Natural killer cell treated with Interleukin-12 subunit alpha and Interleukin-12 subunit beta and Interleukin-15 and Interleukin-18, amount 100 ng/mL, for 72 hours (primary cell): ENCODE results near the gene UNC93B1. TPM values are rescaled to one million over a fixed set of nuclear protein-coding genes. Genes with fewer than 3 reads are reported as not detected.
"Not testable (repeated sequence)": the region's sequence is repeated elsewhere in the genome, so short reads cannot be mapped to it uniquely, and the experiment has no call there.

Experiments
- ATAC-seq, 2 donors: fragments of 150-1000 bp; cut with Tn5 transposase in 1 of 2; sonication (Bioruptor Pico), chemical (Tn5 transposase) in 1 of 2; 2 replicates each; pipeline ENCODE4 v1.10.0; 2021
- DNase-seq: peaks from one replicate; pipeline ENCODE4 v3.0.0; 2022; ENCODE audit warnings: low spot score
- H3K27ac Mint-ChIP-seq, 2 donors: 1 replicate in 1 of 2; 2 replicates in 1 of 2; pipeline ENCODE4 v1.8.0; 2022; ENCODE audit warnings: mixed read lengths in 2 of 2, mild to moderate bottlenecking in 1 of 2, moderate library complexity in 1 of 2
- H3K27me3 Mint-ChIP-seq, 2 donors: 1 replicate in 1 of 2; 2 replicates in 1 of 2; pipeline ENCODE4 v1.8.0; 2022; ENCODE audit warnings: mixed read lengths in 2 of 2
- H3K36me3 Mint-ChIP-seq: one replicate; pipeline ENCODE4 v1.8.0; 2022; ENCODE audit warnings: mixed read lengths
- H3K4me1 Mint-ChIP-seq, 2 donors: 1 replicate in 1 of 2; 2 replicates in 1 of 2; pipeline ENCODE4 v1.8.0; 2022; ENCODE audit warnings: low read depth in 2 of 2, mixed read lengths in 2 of 2, mild to moderate bottlenecking in 1 of 2
- H3K4me3 Mint-ChIP-seq: one replicate; pipeline ENCODE4 v1.8.0; 2022; ENCODE audit warnings: mixed read lengths
- H3K9me3 Mint-ChIP-seq: 2 replicates; pipeline ENCODE4 v1.8.0; 2022; ENCODE audit warnings: mixed read lengths
- total RNA-seq, 2 donors: library from RNA; stranded (reverse); gene quantifications; one replicate each; pipeline ENCODE4 v1.2.3, GENCODE V29; 2022

Gene UNC93B1
- total RNA-seq, 2 donors from 2014 or later, result 13.5 to 13.6 TPM

- H3K36me3 Mint-ChIP-seq, result no peaks in the 10 kb centered on the region
- ATAC-seq (no peak), DNase-seq (no peak)
- no peaks in the 10 kb centered on the region for H3K9me3 Mint-ChIP-seq
- H3K4me1 Mint-ChIP-seq, result peaks cover 18 to 20% of the 10 kb centered on the region in 2 donors
- H3K27me3 Mint-ChIP-seq, result no peaks in the 10 kb centered on the region
- H3K27ac Mint-ChIP-seq, result peak overlapping the region in 1 of 2 donors; percentile 61
- H3K4me3 Mint-ChIP-seq, result peak overlapping the region; percentile 75
Measured at GRCh38 chr11:68002575-68002937, 1.3 kb downstream of the UNC93B1 start.

DNA sequence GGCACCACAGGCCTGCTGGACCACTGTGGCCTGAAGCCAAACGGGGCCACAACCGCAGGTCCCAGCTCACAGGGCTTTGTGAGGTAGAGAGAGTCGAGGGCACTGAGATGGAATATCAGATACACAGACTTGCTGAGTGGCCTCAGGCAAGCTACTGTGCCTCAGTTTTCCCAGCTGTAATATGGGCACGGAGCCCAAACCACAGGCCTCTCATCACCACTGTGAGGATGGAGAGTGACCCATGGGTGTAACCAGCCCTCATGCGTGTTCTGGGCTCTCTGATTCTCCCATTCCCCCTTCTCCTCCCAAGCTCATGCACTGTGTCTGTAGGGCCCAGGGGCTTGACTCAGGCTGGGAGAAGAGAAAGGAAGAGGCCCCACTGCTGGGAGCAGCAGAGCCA lies 4.2 kb downstream of the UNC93B1 start:
- DNase-seq, result no peak
- Mint-ChIP-seq H3K4me1 (peaks cover 24 to 25% of the 10 kb centered on the region in 2 donors), H3K27me3 (no peaks in the 10 kb centered on the region)

DNA sequence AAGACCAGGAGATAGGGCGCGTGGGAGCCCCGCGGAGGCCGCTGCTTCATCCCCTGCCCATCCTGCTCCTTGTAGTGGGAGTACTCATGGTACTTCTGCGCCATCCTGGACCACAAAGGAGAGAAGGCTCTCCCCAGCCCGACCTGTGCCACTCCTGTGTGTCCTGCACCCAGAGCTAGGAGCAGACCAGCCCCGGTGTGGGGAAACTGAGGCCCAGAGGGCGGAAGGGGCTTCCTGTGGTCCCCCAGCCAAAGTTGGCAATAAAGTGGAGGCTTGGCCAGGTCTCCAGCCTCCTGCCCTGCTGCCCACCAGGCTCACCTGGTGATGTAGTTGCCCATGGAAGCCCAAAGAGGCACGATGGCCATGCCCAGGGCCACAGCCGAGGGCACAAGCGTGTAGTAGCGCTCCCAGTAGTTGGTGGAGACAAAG lies 4.7 kb downstream of the UNC93B1 start:
- H3K9me3 Mint-ChIP-seq, result peaks cover 4% of the 10 kb centered on the region
- no peaks in the 10 kb centered on the region for H3K27me3 Mint-ChIP-seq
- no peak for ATAC-seq
- no peak overlapping the region for H3K27ac Mint-ChIP-seq
- DNase-seq, result no peak
- H3K4me1 Mint-ChIP-seq, result peaks cover 22 to 24% of the 10 kb centered on the region in 2 donors
- H3K4me3 Mint-ChIP-seq, result no peak overlapping the region
- no peaks in the 10 kb centered on the region for H3K36me3 Mint-ChIP-seq

More for the DNA sequence above, 4.2 kb downstream of the UNC93B1 start:
- no peak overlapping the region for H3K4me3 Mint-ChIP-seq
- H3K27ac Mint-ChIP-seq, result no peak overlapping the region
- peaks cover 4% of the 10 kb centered on the region for H3K9me3 Mint-ChIP-seq
- no peak for ATAC-seq
- H3K36me3 Mint-ChIP-seq, result no peaks in the 10 kb centered on the region

GRCh38 chr11:67998150-67999045 lies 5.5 kb downstream of the UNC93B1 start:
- DNase-seq, result no peak
- peak overlapping the region in 1 of 2 donors; percentile 25 for H3K27ac Mint-ChIP-seq
- ATAC-seq, result peak; percentile 16 to 24
- H3K4me3 Mint-ChIP-seq, result no peak overlapping the region
- H3K36me3 Mint-ChIP-seq, result no peaks in the 10 kb centered on the region
- no peaks in the 10 kb centered on the region for H3K27me3 Mint-ChIP-seq
- H3K4me1 Mint-ChIP-seq, result peaks cover 22 to 26% of the 10 kb centered on the region in 2 donors
- H3K9me3 Mint-ChIP-seq, result peaks cover 4% of the 10 kb centered on the region

GRCh38 chr11:67997475-67997921 lies 6.4 kb downstream of the UNC93B1 start:
- H3K4me1 Mint-ChIP-seq, result peaks cover 18 to 23% of the 10 kb centered on the region in 2 donors
- H3K27ac Mint-ChIP-seq, result peak overlapping the region in 1 of 2 donors; percentile 29

GRCh38 chr11:67996622-67997474 lies 7.0 kb downstream of the UNC93B1 start:
- no peaks in the 10 kb centered on the region for H3K27me3 Mint-ChIP-seq
- H3K27ac Mint-ChIP-seq, result peak overlapping the region in 1 of 2 donors; percentile 29
- no peak for DNase-seq

More at GRCh38 chr11:67997475-67997921, 6.4 kb downstream of the UNC93B1 start:
- Mint-ChIP-seq H3K27me3 (no peaks in the 10 kb centered on the region), H3K36me3 (no peaks in the 10 kb centered on the region), H3K9me3 (peaks cover 4% of the 10 kb centered on the region), H3K4me3 (peak overlapping the region; percentile 12)
- ATAC-seq (peak; percentile 20 to 31), DNase-seq (no peak)

DNA sequence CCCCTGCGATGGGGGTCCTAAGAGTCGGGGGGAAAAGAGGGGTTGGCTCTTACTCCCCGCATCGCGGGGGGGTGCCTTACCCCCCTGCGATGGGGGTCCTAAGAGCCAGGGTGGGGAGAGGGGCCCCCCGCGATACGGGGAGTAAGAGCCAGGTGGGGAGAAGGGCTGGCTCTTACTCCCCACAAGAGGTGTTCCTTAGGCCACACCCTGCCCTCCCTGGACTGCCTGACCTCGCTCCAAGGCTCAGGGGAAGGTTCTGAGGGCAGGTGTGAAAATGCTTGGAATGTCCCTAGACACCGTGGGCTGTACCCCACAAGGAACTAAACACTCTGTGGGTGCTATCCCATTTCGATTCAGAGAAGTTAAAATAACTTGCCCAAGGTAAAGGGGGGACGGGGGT lies 7.8 kb downstream of the UNC93B1 start:
- H3K9me3 Mint-ChIP-seq, result peaks cover 4% of the 10 kb centered on the region
- DNase-seq (no peak), ATAC-seq (no peak)
- H3K4me1 Mint-ChIP-seq, result peaks cover 18 to 26% of the 10 kb centered on the region in 2 donors
- no peak overlapping the region for H3K27ac Mint-ChIP-seq
- no peaks in the 10 kb centered on the region for H3K36me3 Mint-ChIP-seq
- no peaks in the 10 kb centered on the region for H3K27me3 Mint-ChIP-seq
- no peak overlapping the region for H3K4me3 Mint-ChIP-seq

More at GRCh38 chr11:67996622-67997474, 7.0 kb downstream of the UNC93B1 start:
- Mint-ChIP-seq H3K36me3 (no peaks in the 10 kb centered on the region), H3K4me1 (peaks cover 18 to 25% of the 10 kb centered on the region in 2 donors), H3K9me3 (peaks cover 4% of the 10 kb centered on the region), H3K4me3 (peak overlapping the region; percentile 12)
- peak; percentile 78 to 80 for ATAC-seq

GRCh38 chr11:67995579-67995978 lies 8.3 kb downstream of the UNC93B1 start:
- not testable (repeated sequence) for H3K9me3 Mint-ChIP-seq, DNase-seq, H3K36me3 Mint-ChIP-seq, H3K27me3 Mint-ChIP-seq, ATAC-seq, H3K4me3 Mint-ChIP-seq, H3K27ac Mint-ChIP-seq
- H3K4me1 Mint-ChIP-seq, result peaks cover 18 to 26% of the 10 kb centered on the region in 2 donors

- H3K4me1 Mint-ChIP-seq, result peaks cover 18 to 26% of the 10 kb centered on the region in 2 donors
- H3K9me3 Mint-ChIP-seq, ATAC-seq, H3K36me3 Mint-ChIP-seq, H3K27ac Mint-ChIP-seq, H3K4me3 Mint-ChIP-seq, H3K27me3 Mint-ChIP-seq, DNase-seq: not testable (repeated sequence)
Measured at GRCh38 chr11:67995129-67995528, 8.8 kb downstream of the UNC93B1 start.

GRCh38 chr11:67994387-67994786 lies 9.5 kb downstream of the UNC93B1 start:
- H3K4me3 Mint-ChIP-seq, ATAC-seq, H3K27ac Mint-ChIP-seq, DNase-seq, H3K9me3 Mint-ChIP-seq, H3K27me3 Mint-ChIP-seq, H3K36me3 Mint-ChIP-seq: not testable (repeated sequence)
- peaks cover 18 to 26% of the 10 kb centered on the region in 2 donors for H3K4me1 Mint-ChIP-seq

- ATAC-seq, H3K36me3 Mint-ChIP-seq: not testable (repeated sequence)
Measured at GRCh38 chr11:67993821-67994220, 10.1 kb downstream of the UNC93B1 start.

DNA sequence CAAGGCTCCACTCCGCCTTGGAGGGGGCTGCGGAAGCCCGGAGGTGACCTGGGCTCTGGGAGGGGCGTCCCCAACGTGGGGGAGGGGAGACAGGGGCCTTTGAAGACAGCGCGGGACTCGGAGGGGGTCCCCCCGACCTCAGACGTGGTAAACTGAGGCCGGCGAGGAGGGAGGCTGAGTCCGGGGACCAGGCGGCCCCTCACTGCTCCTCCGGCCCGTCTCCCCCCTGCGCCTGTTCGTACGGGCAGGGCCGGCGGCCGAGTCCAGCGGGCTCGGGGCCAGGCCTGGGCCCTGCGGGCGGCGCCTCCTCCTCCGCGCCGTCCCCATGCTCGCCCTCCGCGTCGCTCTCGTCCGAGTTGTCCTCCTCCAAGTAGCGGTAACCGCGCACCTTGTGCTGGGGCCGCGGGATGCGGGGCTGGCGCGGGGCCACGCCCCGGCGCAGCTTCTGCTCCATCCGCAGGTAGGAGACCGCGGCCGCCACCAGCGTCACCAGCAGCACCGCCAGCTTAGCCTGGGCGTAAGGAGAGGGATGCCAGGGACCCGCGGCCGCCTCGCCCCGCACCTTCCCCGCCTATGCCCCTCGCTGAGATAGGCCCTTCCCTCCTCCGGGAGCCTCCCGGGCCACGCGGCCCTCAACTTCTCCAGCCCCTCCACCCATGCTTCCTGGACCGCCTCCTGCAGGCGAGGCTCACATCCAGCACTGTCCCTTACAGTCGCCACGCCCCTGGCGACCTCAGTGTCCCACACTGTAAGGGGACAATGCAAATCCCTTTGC lies 12.4 kb downstream of the UNC93B1 start:
- not testable (repeated sequence) for H3K4me3 Mint-ChIP-seq, H3K4me1 Mint-ChIP-seq, DNase-seq, ATAC-seq, H3K36me3 Mint-ChIP-seq, H3K9me3 Mint-ChIP-seq, H3K27ac Mint-ChIP-seq, H3K27me3 Mint-ChIP-seq

More at GRCh38 chr11:67993821-67994220, 10.1 kb downstream of the UNC93B1 start:
- H3K27me3 Mint-ChIP-seq, H3K27ac Mint-ChIP-seq, H3K4me3 Mint-ChIP-seq, H3K9me3 Mint-ChIP-seq, DNase-seq: not testable (repeated sequence)
- H3K4me1 Mint-ChIP-seq, result peaks cover 18 to 26% of the 10 kb centered on the region in 2 donors
